ENCODE data around the gene ANXA4. TPM values are rescaled to one million over a fixed set of nuclear protein-coding genes. Genes with fewer than 3 reads are reported as not detected.

Gene ANXA4
- total RNA-seq, 1 donor from 2014 or later: 4.7 TPM

- H3K4me3 Mint-ChIP-seq: no peak overlapping the region
- Histone ChIP-seq H3K79me2 (ENCODE audit: low read depth) (no peaks in the 10 kb centered on the region), H3K4me1 (no peaks in the 10 kb centered on the region), H3K9ac (no peak overlapping the region), H3K4me3 (no peak overlapping the region), H3K27ac (no peak overlapping the region), H4K20me1 (ENCODE audit: low read depth) (no peaks in the 10 kb centered on the region), H3K36me3 (no peaks in the 10 kb centered on the region), H3K27me3 (no peaks in the 10 kb centered on the region), H2AFZ (replicated peaks) (no peak overlapping the region), H3K9me3 (ENCODE audit: low read depth) (no peaks in the 10 kb centered on the region), H3F3A (ENCODE audit: low read depth) (no peaks in the 10 kb centered on the region), H3K4me2 (no peak overlapping the region)
- DNase-seq (ENCODE audit: low spot score): no peak
- H3K9me3 Mint-ChIP-seq: no peaks in the 10 kb centered on the region
- H3K27me3 Mint-ChIP-seq (ENCODE audit: insufficient read depth, low read depth): peaks cover 5% of the 10 kb centered on the region
- H3K36me3 Mint-ChIP-seq: no peaks in the 10 kb centered on the region
- TF ChIP-seq EZH2 (IDR thresholded peaks at IDR 0.05) (no peak), EZH2phosphoT487 (IDR thresholded peaks at IDR 0.05) (no peak), CTCF (IDR thresholded peaks at IDR 0.05) (no peak)
- H3K27ac Mint-ChIP-seq: no peak overlapping the region
- no peaks in the 10 kb centered on the region for H3K4me1 Mint-ChIP-seq
These were observed 11.9 kb downstream of the ANXA4 start for GRCh38 chr2:69753659-69754363.

- no peak overlapping the region for H3K9ac ChIP-seq
- Mint-ChIP-seq H3K4me3 (no peak overlapping the region), H3K27ac (no peak overlapping the region), H3K4me1 (no peaks in the 10 kb centered on the region), H3K9me3 (no peaks in the 10 kb centered on the region), H3K36me3 (no peaks in the 10 kb centered on the region), H3K27me3 (ENCODE audit: insufficient read depth, low read depth) (peaks cover 5% of the 10 kb centered on the region)
- H3K4me1 ChIP-seq: no peaks in the 10 kb centered on the region
- no peak overlapping the region for H3K4me3 ChIP-seq
- TF ChIP-seq EZH2phosphoT487 (IDR thresholded peaks at IDR 0.05) (no peak), EZH2 (IDR thresholded peaks at IDR 0.05) (no peak), CTCF (IDR thresholded peaks at IDR 0.05) (no peak)
- H4K20me1 ChIP-seq (ENCODE audit: low read depth): no peaks in the 10 kb centered on the region
- no peaks in the 10 kb centered on the region for H3K9me3 ChIP-seq (ENCODE audit: low read depth)
- no peak overlapping the region for H3K27ac ChIP-seq
- no peaks in the 10 kb centered on the region for H3F3A ChIP-seq (ENCODE audit: low read depth)
- DNase-seq (ENCODE audit: low spot score): no peak
- no peak overlapping the region for H3K4me2 ChIP-seq
- H3K27me3 ChIP-seq: no peaks in the 10 kb centered on the region
- no peaks in the 10 kb centered on the region for H3K79me2 ChIP-seq (ENCODE audit: low read depth)
- no peak overlapping the region for H2AFZ ChIP-seq (replicated peaks)
- H3K36me3 ChIP-seq: no peaks in the 10 kb centered on the region
These were observed 12.7 kb downstream of the ANXA4 start for GRCh38 chr2:69754633-69755032.

GRCh38 chr2:69755862-69756467 is 14.0 kb downstream of the ANXA4 start:
- Mint-ChIP-seq H3K27me3 (ENCODE audit: insufficient read depth, low read depth) (no peaks in the 10 kb centered on the region), H3K36me3 (no peaks in the 10 kb centered on the region), H3K4me1 (no peaks in the 10 kb centered on the region), H3K9me3 (no peaks in the 10 kb centered on the region), H3K27ac (no peak overlapping the region), H3K4me3 (no peak overlapping the region)
- Histone ChIP-seq H3K79me2 (ENCODE audit: low read depth) (no peaks in the 10 kb centered on the region), H2AFZ (replicated peaks) (no peak overlapping the region), H3K27me3 (no peaks in the 10 kb centered on the region), H3K4me3 (no peak overlapping the region), H3F3A (ENCODE audit: low read depth) (no peaks in the 10 kb centered on the region), H3K4me1 (no peaks in the 10 kb centered on the region), H3K36me3 (no peaks in the 10 kb centered on the region), H3K9ac (no peak overlapping the region), H3K27ac (no peak overlapping the region), H4K20me1 (ENCODE audit: low read depth) (no peaks in the 10 kb centered on the region), H3K9me3 (ENCODE audit: low read depth) (no peaks in the 10 kb centered on the region), H3K4me2 (no peak overlapping the region)
- DNase-seq (ENCODE audit: low spot score): no peak
- TF ChIP-seq EZH2phosphoT487 (IDR thresholded peaks at IDR 0.05): no peak
- no peak for TF ChIP-seq EZH2 (IDR thresholded peaks at IDR 0.05)
- TF ChIP-seq CTCF (IDR thresholded peaks at IDR 0.05): no peak
